ENCODE measurements around the gene SNIP1.
"Not testable (repeated sequence)": the region's sequence is repeated elsewhere in the genome, so short reads cannot be mapped to it uniquely, and the experiment has no call there.

SNIP1 gene

GRCh38 chr1:37509181-37509580, 44.9 kb downstream of the SNIP1 start:
- no peaks in the 10 kb centered on the region for H3K9me3 ChIP-seq (ENCODE audit: insufficient read depth, low read length, severe bottlenecking)
- no peak overlapping the region for H3K4me3 ChIP-seq (ENCODE audit: low read depth in 1 of 2, low read length in 2 of 2)
- H3K27ac ChIP-seq (ENCODE audit: low read length): no peak overlapping the region
- no peak overlapping the region for H3K4me2 ChIP-seq (ENCODE audit: insufficient read depth, low read length)
- peaks cover 29% of the 10 kb centered on the region for H3K4me1 ChIP-seq (ENCODE audit: insufficient read depth, low read length)
- DNase-seq (no peak), ATAC-seq (ENCODE audit: insufficient read depth, low read depth) (peak; percentile 62; the same call in 2 of the 3 replicates)
- H3K79me2 ChIP-seq (ENCODE audit: insufficient read depth, low read length): peaks cover 62% of the 10 kb centered on the region
- no peak overlapping the region for H2AFZ ChIP-seq (ENCODE audit: low read depth, low read length)
- TF ChIP-seq EZH2 (IDR thresholded peaks at IDR 0.05; ENCODE audit: borderline replicate concordance, low read depth, low read length, severe bottlenecking) (no peak), CTCF (IDR thresholded peaks at IDR 0.05; ENCODE audit: borderline replicate concordance, extremely low read depth, low read length, poor library complexity, severe bottlenecking) (peak; percentile 42)
- no peak overlapping the region for H3K9ac ChIP-seq (ENCODE audit: low read depth, low read length)
- peaks cover 79% of the 10 kb centered on the region for H3K36me3 ChIP-seq (ENCODE audit: insufficient read depth, low read length)
- H3K27me3 ChIP-seq (ENCODE audit: insufficient read depth, low read length, poor library complexity): no peaks in the 10 kb centered on the region
- peaks cover 24% of the 10 kb centered on the region for H4K20me1 ChIP-seq (ENCODE audit: insufficient read depth, low read length)

GRCh38 chr1:37506740-37507139, 47.4 kb downstream of the SNIP1 start:
- no peak overlapping the region for H3K9ac ChIP-seq (ENCODE audit: low read depth, low read length)
- no peak overlapping the region for H3K4me2 ChIP-seq (ENCODE audit: insufficient read depth, low read length)
- no peak for TF ChIP-seq EZH2 (IDR thresholded peaks at IDR 0.05; ENCODE audit: borderline replicate concordance, low read depth, low read length, severe bottlenecking)
- ATAC-seq (ENCODE audit: insufficient read depth, low read depth): no peak
- no peak for DNase-seq
- H3K27me3 ChIP-seq (ENCODE audit: insufficient read depth, low read length, poor library complexity): no peaks in the 10 kb centered on the region
- no peak overlapping the region for H3K4me3 ChIP-seq (ENCODE audit: low read depth in 1 of 2, low read length in 2 of 2)
- peaks cover 14% of the 10 kb centered on the region for H4K20me1 ChIP-seq (ENCODE audit: insufficient read depth, low read length)
- no peaks in the 10 kb centered on the region for H3K9me3 ChIP-seq (ENCODE audit: insufficient read depth, low read length, severe bottlenecking)
- H3K27ac ChIP-seq (ENCODE audit: low read length): no peak overlapping the region
- H3K36me3 ChIP-seq (ENCODE audit: insufficient read depth, low read length): peaks cover 88% of the 10 kb centered on the region
- peaks cover 8% of the 10 kb centered on the region; the same call in 1 of the 2 replicates for H3K4me1 ChIP-seq (ENCODE audit: insufficient read depth, low read length)
- peaks cover 53% of the 10 kb centered on the region for H3K79me2 ChIP-seq (ENCODE audit: insufficient read depth, low read length)
- no peak overlapping the region for H2AFZ ChIP-seq (ENCODE audit: low read depth, low read length)

- H3K4me2 ChIP-seq (ENCODE audit: insufficient read depth, low read length); H3K27ac ChIP-seq (ENCODE audit: low read length); H3K4me3 ChIP-seq (ENCODE audit: low read depth in 1 of 2, low read length in 2 of 2); H2AFZ ChIP-seq (ENCODE audit: low read depth, low read length); H3K27me3 ChIP-seq (ENCODE audit: insufficient read depth, low read length, poor library complexity); DNase-seq; H3K4me1 ChIP-seq (ENCODE audit: insufficient read depth, low read length); H3K9me3 ChIP-seq (ENCODE audit: insufficient read depth, low read length, severe bottlenecking); H3K9ac ChIP-seq (ENCODE audit: low read depth, low read length); ATAC-seq (ENCODE audit: insufficient read depth, low read depth): not testable (repeated sequence)
- peaks cover 17% of the 10 kb centered on the region for H4K20me1 ChIP-seq (ENCODE audit: insufficient read depth, low read length)
- H3K79me2 ChIP-seq (ENCODE audit: insufficient read depth, low read length): peaks cover 39% of the 10 kb centered on the region
- peaks cover 87% of the 10 kb centered on the region for H3K36me3 ChIP-seq (ENCODE audit: insufficient read depth, low read length)
These were observed 51.3 kb downstream of the SNIP1 start for GRCh38 chr1:37502791-37503190.

GRCh38 chr1:37502104-37502503, 52.0 kb downstream of the SNIP1 start:
- Histone ChIP-seq H3K27me3 (ENCODE audit: insufficient read depth, low read length, poor library complexity) (no peaks in the 10 kb centered on the region), H3K36me3 (ENCODE audit: insufficient read depth, low read length) (peaks cover 85% of the 10 kb centered on the region), H3K79me2 (ENCODE audit: insufficient read depth, low read length) (peaks cover 36% of the 10 kb centered on the region), H4K20me1 (ENCODE audit: insufficient read depth, low read length) (peaks cover 18% of the 10 kb centered on the region), H3K4me1 (ENCODE audit: insufficient read depth, low read length) (no peaks in the 10 kb centered on the region), H3K27ac (ENCODE audit: low read length) (no peak overlapping the region), H3K4me3 (ENCODE audit: low read depth in 1 of 2, low read length in 2 of 2) (no peak overlapping the region), H3K9ac (ENCODE audit: low read depth, low read length) (no peak overlapping the region), H2AFZ (ENCODE audit: low read depth, low read length) (no peak overlapping the region), H3K9me3 (ENCODE audit: insufficient read depth, low read length, severe bottlenecking) (no peaks in the 10 kb centered on the region), H3K4me2 (ENCODE audit: insufficient read depth, low read length) (no peak overlapping the region)
- no peak for ATAC-seq (ENCODE audit: insufficient read depth, low read depth)
- no peak for DNase-seq
- TF ChIP-seq CTCF (IDR thresholded peaks at IDR 0.05; ENCODE audit: borderline replicate concordance, extremely low read depth, low read length, poor library complexity, severe bottlenecking) (no peak), EZH2 (IDR thresholded peaks at IDR 0.05; ENCODE audit: borderline replicate concordance, low read depth, low read length, severe bottlenecking) (no peak)
